SK-N-SH treated with all-trans-retinoic acid at 6 μM for 48 hours (cell line): Measurements from ENCODE around the gene ANO6.
A peak's percentile ranks its signal among the peaks of the same experiment; 100 is the strongest.

Experiments
- ATAC-seq: fragments of 200-7000 bp; cut with Tn5 transposase; 3 replicates; pipeline ENCODE4 v1.9.1; 2020; ENCODE audit warnings: mild to moderate bottlenecking, moderate library complexity
- CSDC2 ChIP-seq: fragments of 250-450 bp; sonication (Bioruptor Pico); IDR thresholded peaks from 2 replicates; pipeline ENCODE4 v1.5.0; 2020; ENCODE audit warnings: mild to moderate bottlenecking, moderate library complexity
- CSRNP3 ChIP-seq: fragments of 250-450 bp; sonication (Bioruptor Pico); IDR thresholded peaks from 2 replicates; pipeline ENCODE4 v1.5.1; 2021; ENCODE audit warnings: mild to moderate bottlenecking, moderate library complexity
- ESRRG ChIP-seq: fragments of 250-450 bp; sonication (Bioruptor Pico); IDR thresholded peaks from 2 replicates; pipeline ENCODE4 v1.6.1; 2021; ENCODE audit warnings: mild to moderate bottlenecking
- GLIS3 ChIP-seq: fragments of 250-450 bp; sonication (Bioruptor Pico); IDR thresholded peaks from 2 replicates; pipeline ENCODE4 v1.5.0; 2020; ENCODE audit warnings: mild to moderate bottlenecking, moderate library complexity
- ISL1 ChIP-seq: fragments of 250-450 bp; sonication (Bioruptor Pico); IDR thresholded peaks from 2 replicates; pipeline ENCODE4 v2.1.2; 2022; ENCODE audit warnings: mild to moderate bottlenecking, moderate library complexity
- POU6F1 ChIP-seq: fragments of 250-450 bp; sonication (Bioruptor Pico); IDR thresholded peaks from 2 replicates; pipeline ENCODE4 v1.8.0; 2021; ENCODE audit warnings: low read depth, mild to moderate bottlenecking, moderate library complexity, borderline replicate concordance
- PPARA ChIP-seq: fragments of 250-450 bp; sonication (Bioruptor Pico); IDR thresholded peaks from 2 replicates; pipeline ENCODE4 v1.5.0; 2020; ENCODE audit warnings: mild to moderate bottlenecking, borderline replicate concordance
- RARB ChIP-seq: fragments of 250-450 bp; sonication (Bioruptor Pico); IDR thresholded peaks from 2 replicates; pipeline ENCODE4 v1.8.0; 2021; ENCODE audit warnings: mild to moderate bottlenecking, moderate library complexity
- SNAI2 ChIP-seq: fragments of 250-450 bp; sonication (Bioruptor Pico); IDR thresholded peaks from 2 replicates; pipeline ENCODE4 v1.5.0; 2020; ENCODE audit warnings: mild to moderate bottlenecking, moderate library complexity
- TCF4 ChIP-seq: fragments of 250-450 bp; sonication (Bioruptor Pico); IDR thresholded peaks from 2 replicates; pipeline ENCODE4 v1.8.0; 2021; ENCODE audit warnings: mild to moderate bottlenecking, moderate library complexity, borderline replicate concordance
- TOX ChIP-seq: fragments of 250-450 bp; sonication (Bioruptor Pico); IDR thresholded peaks from 2 replicates; pipeline ENCODE4 v1.8.0; 2021; ENCODE audit warnings: mild to moderate bottlenecking, moderate library complexity, borderline replicate concordance
- TSHZ2 ChIP-seq: fragments of 250-450 bp; sonication (Bioruptor Pico); IDR thresholded peaks from 2 replicates; pipeline ENCODE4 v1.5.0; 2020; ENCODE audit warnings: mild to moderate bottlenecking, moderate library complexity
- ZC3H10 ChIP-seq: fragments of 250-450 bp; sonication (Bioruptor Pico); IDR thresholded peaks from 2 replicates; pipeline ENCODE4 v1.5.1; 2021; ENCODE audit warnings: mild to moderate bottlenecking, moderate library complexity
- ZFP30 ChIP-seq: fragments of 450-650 bp; formaldehyde crosslinking; IDR thresholded peaks from 2 replicates; pipeline ENCODE4 v1.5.0; 2022; ENCODE audit warnings: mild to moderate bottlenecking, moderate library complexity
- ZNF565 ChIP-seq: fragments of 450-650 bp; formaldehyde crosslinking; conservative IDR thresholded peaks from 2 replicates; pipeline ENCODE4 v1.5.0; 2020; ENCODE audit warnings: low read depth, mild to moderate bottlenecking, moderate library complexity
- ZNF8 ChIP-seq: fragments of 450-650 bp; formaldehyde crosslinking; IDR thresholded peaks from 2 replicates; pipeline ENCODE4 v1.5.0; 2020; ENCODE audit warnings: mild to moderate bottlenecking, moderate library complexity

ANO6 gene

GRCh38 chr12:45224311-45224710, 8.4 kb downstream of the ANO6 start:
- no peak for ATAC-seq
- TF ChIP-seq POU6F1 (CRISPR knock-in tag) = no peak
- TF ChIP-seq ZC3H10 (CRISPR knock-in tag) = no peak
- TF ChIP-seq TCF4 = no peak
- no peak for TF ChIP-seq CSDC2 (CRISPR knock-in tag)
- TF ChIP-seq TOX (CRISPR knock-in tag) = no peak
- TF ChIP-seq, all 23 proteins: peak for 0

GRCh38 chr12:45226021-45226420, 10.1 kb downstream of the ANO6 start:
- TF ChIP-seq PPARA (CRISPR knock-in tag) = no peak
- no peak for TF ChIP-seq SNAI2 (CRISPR knock-in tag)
- no peak for TF ChIP-seq TCF4
- TF ChIP-seq TSHZ2 (CRISPR knock-in tag) = no peak
- no peak for TF ChIP-seq RARB (CRISPR knock-in tag)
- no peak for TF ChIP-seq ZNF8
- no peak for TF ChIP-seq ZNF565 (CRISPR knock-in tag)
- TF ChIP-seq CSDC2 (CRISPR knock-in tag) = no peak
- TF ChIP-seq ZC3H10 (CRISPR knock-in tag) = no peak
- ATAC-seq = no peak

- TF ChIP-seq TSHZ2 (CRISPR knock-in tag) (no peak), ZNF565 (CRISPR knock-in tag) (no peak), ZFP30 (CRISPR knock-in tag) (no peak)
- TF ChIP-seq, all 23 proteins: peak for 0
- ATAC-seq = no peak
Measured at GRCh38 chr12:45227316-45228067, 11.6 kb downstream of the ANO6 start.

GRCh38 chr12:45231515-45232145, 15.7 kb downstream of the ANO6 start:
- peak; percentile 67 for TF ChIP-seq ISL1 (CRISPR knock-in tag)
- TF ChIP-seq ESRRG (CRISPR knock-in tag) = no peak
- peak; percentile 18 for ATAC-seq

GRCh38 chr12:45232146-45232755, 16.4 kb downstream of the ANO6 start:
- ATAC-seq = no peak
- TF ChIP-seq SNAI2 (CRISPR knock-in tag) (no peak), TOX (CRISPR knock-in tag) (no peak), CSDC2 (CRISPR knock-in tag) (no peak), ZFP30 (CRISPR knock-in tag) (no peak), ZNF565 (CRISPR knock-in tag) (no peak), GLIS3 (CRISPR knock-in tag) (no peak), TSHZ2 (CRISPR knock-in tag) (no peak), POU6F1 (CRISPR knock-in tag) (no peak), ZNF8 (no peak), CSRNP3 (CRISPR knock-in tag) (no peak), ISL1 (CRISPR knock-in tag) (no peak)
